GM19468 (cell line): ENCODE results near the gene INPP5A.
A peak's percentile ranks its signal among the peaks of the same experiment; 100 is the strongest.

Experiments
- ATAC-seq: cut with Tn5 transposase; IDR thresholded peaks from one replicate; pipeline ENCODE4 v1.9.1; 2021; ENCODE audit warnings: mild to moderate bottlenecking, moderate library complexity, moderate number of reproducible peaks; ENCODE audit not compliant: unreplicated experiment; ENCODE audit errors: extremely low read depth

The INPP5A gene

DNA sequence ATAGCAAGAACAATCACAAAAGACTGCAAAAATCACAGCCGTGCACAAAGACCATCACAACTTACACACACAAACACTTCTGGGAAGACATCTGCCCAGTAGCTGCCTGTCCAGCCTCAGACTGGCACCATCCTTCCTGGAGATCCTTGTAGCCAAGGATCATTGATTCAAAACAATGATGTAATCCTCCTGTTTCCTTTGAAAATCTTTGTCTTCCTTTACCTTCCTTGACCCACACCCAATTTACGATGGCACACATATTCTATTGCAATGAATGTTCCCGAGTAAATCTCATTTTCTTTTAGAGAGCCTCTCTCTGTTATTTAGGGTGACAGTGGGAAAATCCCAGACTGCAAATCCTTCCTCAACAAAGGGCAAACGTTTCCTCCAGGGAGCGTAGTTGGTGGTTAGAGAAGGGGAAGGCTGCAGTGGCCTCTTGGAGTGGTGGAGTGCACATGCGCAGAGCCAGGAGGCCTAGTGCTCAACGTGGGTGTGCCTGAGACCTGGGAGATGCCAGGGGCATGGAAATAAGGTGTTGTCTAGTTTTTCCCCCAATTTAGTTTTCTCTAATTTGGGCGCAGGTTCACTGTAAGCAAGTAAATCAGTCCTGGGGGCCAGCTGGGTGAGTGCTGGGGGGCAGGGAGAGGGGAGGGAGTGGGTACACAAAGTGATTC is 3.1 kb upstream of the INPP5A start:
- no peak for ATAC-seq

DNA sequence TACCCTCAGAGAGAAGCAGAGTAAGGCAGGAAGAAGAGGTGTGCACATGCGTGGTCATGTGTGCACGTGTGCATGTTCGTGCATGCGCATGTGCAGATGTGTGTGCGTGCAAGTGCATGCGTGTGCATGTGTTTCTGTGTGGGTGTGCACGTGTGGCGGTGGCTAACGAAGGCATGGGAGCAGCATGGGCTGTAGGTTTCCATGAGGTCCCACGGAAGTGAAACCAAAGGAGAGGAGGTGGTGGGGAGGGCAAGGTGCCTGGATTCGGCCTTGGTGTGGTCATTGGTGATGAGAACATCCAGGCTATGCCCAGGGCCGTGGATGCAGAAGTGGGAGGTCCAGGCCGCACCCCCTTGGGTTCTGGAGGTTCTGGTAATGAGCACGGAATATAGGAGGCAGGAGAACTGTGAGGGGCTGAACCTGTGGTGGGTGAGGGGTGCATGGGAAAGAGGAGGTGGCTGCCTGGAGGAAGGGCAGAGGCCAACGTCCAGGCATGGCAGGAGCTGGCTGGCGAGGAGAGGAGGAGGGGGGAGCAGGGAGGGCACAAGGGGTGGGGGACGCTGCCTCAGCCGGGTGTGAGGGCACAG is 2.4 kb upstream of the INPP5A start:
- no peak for ATAC-seq

DNA sequence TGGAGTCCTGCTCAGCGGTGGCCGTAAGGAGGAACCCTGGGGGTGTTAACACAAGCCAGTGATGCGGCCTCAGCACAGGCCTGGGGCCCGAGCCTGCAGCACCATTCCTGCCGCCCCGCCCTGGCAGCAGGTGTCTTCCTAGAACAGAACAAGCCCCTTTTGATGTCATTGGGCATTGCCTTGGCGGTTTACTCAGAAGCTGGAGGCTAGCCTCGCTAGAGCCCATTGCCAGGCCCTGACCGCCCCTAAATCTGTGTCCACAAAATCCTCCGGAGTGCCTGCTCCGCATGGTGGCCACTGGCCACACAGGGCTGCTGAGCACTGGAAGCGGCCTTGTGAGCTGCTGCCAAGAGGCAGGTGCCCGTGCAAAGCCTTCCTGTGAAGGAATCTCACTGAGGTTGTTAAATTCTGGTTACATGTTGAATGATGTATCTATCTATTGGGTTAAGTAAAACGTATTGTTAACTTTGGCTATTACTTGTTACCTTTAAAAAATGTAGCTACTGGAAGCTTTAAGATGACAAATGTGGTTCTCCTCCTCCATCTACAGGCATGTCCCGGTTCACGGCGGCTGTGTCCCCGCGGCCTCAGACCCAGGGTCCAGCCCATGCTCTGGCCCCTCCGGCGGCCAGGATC is 1.2 kb upstream of the INPP5A start:
- no peak for ATAC-seq

DNA sequence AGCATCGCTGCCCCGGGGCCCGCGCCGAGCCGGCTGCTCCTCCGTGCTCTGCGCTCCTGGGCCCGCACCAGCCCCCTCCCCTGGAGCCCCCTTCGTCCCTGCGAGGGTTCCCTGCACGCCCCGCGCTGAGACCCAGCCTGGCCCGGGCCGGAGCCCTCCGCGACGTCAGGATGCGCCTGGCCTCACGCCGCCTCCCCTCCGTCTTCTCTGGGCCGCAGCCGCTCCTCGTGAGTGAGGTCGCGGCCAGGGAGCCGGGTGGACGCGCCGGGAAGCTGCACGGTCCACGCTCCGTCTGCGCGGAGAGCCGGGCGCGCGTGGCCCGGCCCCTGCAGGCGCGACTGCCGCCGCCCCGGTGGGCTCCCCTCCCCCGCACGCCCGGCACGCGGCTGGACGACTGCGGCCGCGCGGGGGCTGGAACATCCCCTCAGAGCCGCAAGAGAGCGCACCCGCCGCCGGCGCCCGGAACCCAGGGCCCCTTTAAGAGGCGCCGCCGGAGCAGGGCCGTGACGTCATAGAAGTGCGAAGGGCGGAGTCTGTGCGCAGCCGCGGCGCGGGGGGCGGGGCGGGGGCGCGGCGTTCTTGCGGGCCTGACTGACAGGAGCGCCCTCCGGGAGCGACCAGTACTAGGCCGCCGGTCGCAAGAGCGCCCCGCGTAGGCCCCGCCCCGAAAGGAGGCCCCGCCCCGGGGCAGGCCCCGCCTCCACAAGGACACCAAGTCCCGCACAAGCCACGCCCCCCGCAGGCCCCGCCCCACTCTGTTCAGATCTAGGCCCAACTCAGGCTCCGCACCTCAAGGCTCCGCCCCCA is 507 bp upstream of the INPP5A start:
- peak; percentile 81 for ATAC-seq

DNA sequence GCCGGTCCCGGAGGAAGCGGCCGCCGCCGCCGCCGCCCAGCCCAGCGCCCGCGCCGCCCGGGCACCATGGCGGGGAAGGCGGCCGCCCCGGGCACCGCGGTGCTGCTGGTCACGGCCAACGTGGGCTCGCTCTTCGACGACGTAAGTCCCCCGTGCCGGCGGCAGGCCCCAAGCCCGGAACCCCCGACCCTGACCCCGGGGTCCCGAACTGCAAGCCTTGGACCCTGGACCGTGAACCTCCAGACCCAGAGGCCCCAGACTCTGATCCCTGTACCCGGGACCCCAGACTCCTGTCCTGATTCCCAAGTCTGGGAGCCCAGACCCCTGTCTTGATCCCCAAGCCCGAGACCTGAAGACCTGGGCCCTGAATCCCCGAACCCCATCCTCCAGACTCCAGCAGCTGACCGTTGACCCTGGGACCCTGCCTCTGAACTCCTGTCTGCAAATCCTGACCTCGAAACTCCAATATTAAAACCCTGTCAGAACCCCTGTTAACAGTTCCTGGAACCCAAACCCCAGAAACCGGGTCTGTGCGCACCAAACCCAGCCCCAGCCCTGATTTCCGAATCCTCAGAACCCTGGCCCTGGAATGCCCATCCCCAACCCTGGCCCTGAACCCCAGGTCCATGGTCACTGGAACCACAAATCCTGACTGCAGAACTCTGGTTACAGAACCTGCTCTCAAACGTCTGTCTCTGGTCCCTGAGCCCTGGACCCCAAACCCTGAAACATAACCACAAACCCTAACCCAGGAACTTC is 623 bp downstream of the INPP5A start:
- ATAC-seq, result no peak

GRCh38 chr10:132538790-132539421 is 1.3 kb downstream of the INPP5A start:
- no peak for ATAC-seq

- no peak for ATAC-seq
Observed at GRCh38 chr10:132539431-132539839, 1.8 kb downstream of the INPP5A start.

GRCh38 chr10:132539894-132540293 is 2.3 kb downstream of the INPP5A start:
- no peak for ATAC-seq

DNA sequence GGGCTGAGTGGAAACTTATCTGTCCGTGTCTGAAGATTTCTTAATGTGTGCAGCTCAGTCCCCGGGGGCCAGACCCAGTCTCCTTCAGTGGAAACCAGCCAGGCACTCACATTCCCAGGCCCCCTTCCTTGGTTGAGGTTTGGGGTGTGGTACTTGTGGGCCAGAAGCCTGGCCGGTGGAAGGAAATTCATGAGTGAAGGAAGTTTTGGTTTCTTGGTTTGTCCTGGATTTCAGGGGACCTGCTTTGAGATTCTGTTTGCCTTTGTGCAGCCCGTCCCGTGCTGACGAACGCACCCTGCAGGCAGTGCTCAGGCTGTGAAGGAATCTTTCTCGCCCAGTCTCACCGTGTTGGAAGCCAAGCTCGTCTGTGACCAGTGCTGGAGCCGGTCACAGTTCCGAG is 2.9 kb downstream of the INPP5A start:
- ATAC-seq, result no peak

- ATAC-seq, result no peak
Observed at GRCh38 chr10:132541129-132541528, 3.5 kb downstream of the INPP5A start.

DNA sequence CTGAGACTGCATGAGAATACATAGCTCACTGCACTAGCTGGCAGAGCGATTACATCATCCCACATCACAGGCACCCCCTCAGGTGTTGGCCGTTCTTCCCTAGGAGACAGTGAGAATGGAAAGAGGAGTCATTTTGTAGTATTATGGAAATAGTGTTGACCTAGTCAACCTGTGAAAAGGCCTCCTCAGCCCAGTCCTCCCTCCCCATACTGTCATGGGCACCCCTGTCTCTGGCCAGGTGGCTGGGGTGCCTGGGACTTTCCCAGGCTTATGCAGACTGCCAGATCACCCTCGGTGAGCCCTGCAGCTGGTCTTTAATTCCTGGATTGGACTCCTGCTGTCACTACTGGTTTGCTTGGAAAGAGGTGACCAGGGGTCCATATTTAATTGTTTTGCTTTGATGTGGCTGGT is 4.0 kb downstream of the INPP5A start:
- ATAC-seq, result no peak

- no peak for ATAC-seq
Observed at GRCh38 chr10:132542086-132542775, 4.6 kb downstream of the INPP5A start.

DNA sequence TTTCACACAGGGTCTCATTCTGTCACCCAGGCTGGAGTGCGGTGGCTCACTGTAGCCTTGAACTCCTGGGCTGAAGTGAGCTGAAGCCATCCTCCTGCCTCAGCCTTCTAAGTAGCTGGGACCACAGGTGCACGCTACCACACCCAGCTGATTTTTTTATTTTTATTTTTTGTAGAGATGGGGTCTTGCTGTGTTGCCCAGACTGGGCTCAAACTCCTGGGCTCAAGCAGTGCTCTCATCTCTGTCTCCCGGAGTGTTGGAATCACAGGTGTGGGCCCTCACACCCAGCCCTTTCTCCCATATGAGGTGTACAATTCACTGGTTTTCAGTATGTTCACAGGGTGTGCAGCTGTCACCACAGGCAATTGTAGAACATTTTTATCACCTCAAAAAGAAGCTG is 5.2 kb downstream of the INPP5A start:
- no peak for ATAC-seq

DNA sequence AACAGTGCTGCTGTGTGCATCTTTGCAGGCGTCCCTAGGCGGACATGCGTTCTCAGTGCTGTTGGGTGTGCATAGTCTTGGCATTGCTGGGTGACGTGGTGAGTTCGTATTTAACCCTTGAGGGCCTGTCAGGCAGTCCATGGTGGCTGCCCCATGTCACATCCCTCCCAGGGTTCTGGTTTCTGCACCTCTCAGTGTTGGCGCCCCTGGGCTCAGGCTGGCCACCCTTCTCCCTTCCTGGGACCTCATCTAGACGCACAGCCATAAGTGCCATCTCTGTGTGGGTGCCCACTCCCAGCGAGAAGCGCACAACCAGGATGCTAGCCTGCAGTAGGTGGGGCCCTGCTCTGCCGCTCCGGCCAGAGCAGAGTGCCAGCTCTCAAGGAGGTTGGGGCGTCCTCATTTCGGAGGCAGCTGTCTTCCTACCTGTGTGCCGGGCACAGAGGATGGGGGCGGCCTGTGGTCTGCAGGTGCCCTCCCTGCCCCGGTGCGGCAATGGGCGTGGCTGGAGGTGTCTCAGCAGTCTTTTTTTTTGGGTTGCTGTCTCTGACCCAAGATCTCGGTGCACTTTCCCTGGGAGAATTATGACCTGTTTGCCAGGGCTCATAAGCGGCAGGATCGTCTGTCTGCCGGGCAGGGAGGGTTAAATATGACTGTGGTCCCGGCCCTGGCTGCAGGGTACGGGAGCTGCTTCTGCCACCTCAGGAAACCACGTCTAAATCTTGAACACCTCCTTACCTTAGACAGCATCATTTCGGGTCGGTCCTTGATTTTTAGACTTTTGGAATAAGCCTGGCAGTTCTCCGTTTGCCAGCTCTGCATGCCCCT is 6.5 kb downstream of the INPP5A start:
- no peak for ATAC-seq

DNA sequence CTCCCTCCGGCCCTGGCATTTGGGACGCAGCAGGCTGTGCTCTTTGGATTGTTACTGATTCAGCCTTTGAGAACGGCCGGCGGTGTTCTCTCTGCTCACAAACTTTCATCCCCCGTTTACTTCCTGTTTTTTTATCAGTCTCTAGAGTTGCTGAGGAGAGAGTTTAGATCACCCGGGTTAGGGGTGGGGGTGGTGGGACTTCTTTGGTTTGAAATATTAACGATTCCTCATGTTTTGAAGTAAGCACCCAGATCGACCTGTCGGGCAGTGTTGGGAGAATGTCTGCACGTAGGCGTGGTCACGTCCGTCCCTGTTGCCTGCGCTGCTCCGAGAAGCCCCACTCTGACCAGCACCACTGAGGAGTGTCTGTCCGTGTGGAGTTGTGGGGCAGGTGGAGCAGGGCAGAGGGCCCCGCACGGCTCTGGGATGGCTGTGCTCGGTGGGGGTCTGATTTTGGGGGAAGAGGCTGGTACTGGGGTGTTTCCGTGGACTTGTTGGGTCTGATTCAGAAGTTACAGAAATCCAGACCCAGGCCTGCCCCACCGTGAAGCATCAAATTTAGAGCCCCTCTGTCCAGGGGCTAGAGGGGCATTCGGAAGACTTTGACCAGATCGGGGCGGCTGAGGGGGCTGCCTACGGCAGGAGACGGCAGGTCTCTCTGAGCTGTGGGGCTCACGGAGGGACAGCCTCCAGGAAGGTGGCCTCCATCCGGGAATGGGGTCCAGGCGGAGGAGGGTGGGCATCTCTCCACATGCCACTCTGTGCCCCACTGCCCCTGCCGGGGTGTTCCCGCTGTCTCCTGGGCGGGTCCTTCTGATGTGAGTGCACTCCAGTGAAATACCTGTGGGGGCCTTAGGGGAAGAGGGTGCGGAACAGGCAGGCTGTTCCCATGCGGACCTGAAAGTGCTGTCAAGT is 7.4 kb downstream of the INPP5A start:
- ATAC-seq, result no peak

- ATAC-seq, result no peak
Observed at GRCh38 chr10:132545659-132546367, 8.2 kb downstream of the INPP5A start.
